Measurements from ENCODE around the gene CCL13. TPM values are rescaled to one million over a fixed set of nuclear protein-coding genes. Genes with fewer than 3 reads are reported as not detected.

The CCL13 gene
- total and polyA plus RNA-seq, 10 of the 15 experiments (the other 5 are each of a cell fraction or from before 2014, with no cell fraction given), result not detected

- no TSS peak for BruUV-seq (replicated peaks)
- SMC1A ChIA-PET (ENCODE audit: uncharacterized antibody, unreplicated experiment), result interaction anchor here (1.2 to 1.3 kb wide), 2 partner anchors 107 to 116 kb away, joined by 3 to 4 read pairs; no protein-coding TSS in a partner anchor
- H3K4me1 ChIP-seq (ENCODE audit: control insufficient read depth, insufficient read depth, low read length), result no peaks in the 10 kb centered on the region
- no peak for DNase-seq (ENCODE audit: low read depth, low spot score)
- RAD21 ChIA-PET (ENCODE audit: unreplicated experiment), result no interaction called here
- no peak overlapping the region for H2AFZ ChIP-seq (ENCODE audit: control insufficient read depth, low read depth, low read length)
- FAIRE-seq, result no peak
- H3K27me3 ChIP-seq (replicated peaks in 1 of 2; ENCODE audit: control insufficient read depth in 2 of 2, insufficient read depth in 2 of 2, low read length in 1 of 2), result peaks cover 0 to 4% of the 10 kb centered on the region in 2 experiments; a peak in 3 of 4 replicates
- 28% methylated on average over 3 of the region's 3 CpGs for WGBS (ENCODE audit: insufficient coverage, insufficient replicate concordance, low lambda C conversion rate, missing lambda C conversion rate)
- H3K9me3 ChIP-seq (replicated peaks; ENCODE audit: control insufficient read depth, insufficient read depth, low read length), result no peaks in the 10 kb centered on the region
- ATAC-seq, result no peak
- H3K9ac ChIP-seq (ENCODE audit: control insufficient read depth, insufficient read depth, low read length), result no peak overlapping the region
- H3K4me2 ChIP-seq (ENCODE audit: control insufficient read depth, insufficient read depth), result no peak overlapping the region
- in situ Hi-C loops (cut with MboI), result no loop called here
- H3K79me2 ChIP-seq (ENCODE audit: control insufficient read depth, insufficient read depth, low read length), result no peaks in the 10 kb centered on the region
- no peaks in the 10 kb centered on the region for H4K20me1 ChIP-seq (ENCODE audit: control insufficient read depth, insufficient read depth)
- H3K36me3 ChIP-seq (ENCODE audit: control insufficient read depth in 2 of 2, insufficient read depth in 2 of 2, low read length in 1 of 2), result no peaks in the 10 kb centered on the region
- no peak overlapping the region for H3K27ac ChIP-seq (ENCODE audit: control insufficient read depth, insufficient read depth)
- CTCF ChIA-PET, result interaction anchor here (1.2 to 1.6 kb wide), 3 partner anchors 13 to 106 kb away, joined by 4 to 6 read pairs (median 5); no protein-coding TSS in a partner anchor
- no peak overlapping the region for H3K4me3 ChIP-seq
- intact Hi-C loops (cut with micrococcal nuclease; ENCODE audit: unreplicated experiment), result no loop called here
- POLR2A ChIA-PET, result no interaction called here
- TF ChIP-seq MEF2A (IDR thresholded peaks at IDR 0.05; ENCODE audit: insufficient read depth, low read depth, low read length) (no peak), RB1 (IDR thresholded peaks at IDR 0.05; ENCODE audit: borderline replicate concordance) (no peak), EZH2 (IDR thresholded peaks at IDR 0.05; ENCODE audit: borderline replicate concordance, control insufficient read depth, low read depth, low read length) (no peak), STAT3 (IDR thresholded peaks at IDR 0.05; ENCODE audit: low read depth, low read length) (no peak), NBN (IDR thresholded peaks at IDR 0.05) (no peak), SPI1 (IDR thresholded peaks at IDR 0.05; ENCODE audit: borderline replicate concordance, insufficient read depth, low read depth, low read length) (no peak), ETV6 (conservative IDR thresholded peaks at IDR 0.05 in 1 of 2, IDR thresholded peaks at IDR 0.05 in 1 of 2; ENCODE audit: borderline replicate concordance in 1 of 2, low read depth in 1 of 2) (no peak), NR2C2 (IDR thresholded peaks at IDR 0.05; ENCODE audit: borderline replicate concordance, control insufficient read depth, insufficient read length, low read depth) (no peak), RFX5 (IDR thresholded peaks at IDR 0.05; ENCODE audit: low read depth, low read length) (no peak), STAT1 (conservative IDR thresholded peaks at IDR 0.05) (no peak), FOXK2 (IDR thresholded peaks at IDR 0.05) (no peak), HDGF (IDR thresholded peaks at IDR 0.05) (no peak), CBX5 (IDR thresholded peaks at IDR 0.05; ENCODE audit: low read depth) (no peak), ZSCAN29 (IDR thresholded peaks at IDR 0.05) (no peak), FOS (IDR thresholded peaks at IDR 0.05; ENCODE audit: borderline replicate concordance, extremely low read depth, insufficient read length) (no peak), E4F1 (IDR thresholded peaks at IDR 0.05; ENCODE audit: borderline replicate concordance, partially characterized antibody) (no peak), PBX3 (IDR thresholded peaks at IDR 0.05; ENCODE audit: insufficient replicate concordance, low read depth, low read length) (no peak)
- TF ChIP-seq, protein P1, sequence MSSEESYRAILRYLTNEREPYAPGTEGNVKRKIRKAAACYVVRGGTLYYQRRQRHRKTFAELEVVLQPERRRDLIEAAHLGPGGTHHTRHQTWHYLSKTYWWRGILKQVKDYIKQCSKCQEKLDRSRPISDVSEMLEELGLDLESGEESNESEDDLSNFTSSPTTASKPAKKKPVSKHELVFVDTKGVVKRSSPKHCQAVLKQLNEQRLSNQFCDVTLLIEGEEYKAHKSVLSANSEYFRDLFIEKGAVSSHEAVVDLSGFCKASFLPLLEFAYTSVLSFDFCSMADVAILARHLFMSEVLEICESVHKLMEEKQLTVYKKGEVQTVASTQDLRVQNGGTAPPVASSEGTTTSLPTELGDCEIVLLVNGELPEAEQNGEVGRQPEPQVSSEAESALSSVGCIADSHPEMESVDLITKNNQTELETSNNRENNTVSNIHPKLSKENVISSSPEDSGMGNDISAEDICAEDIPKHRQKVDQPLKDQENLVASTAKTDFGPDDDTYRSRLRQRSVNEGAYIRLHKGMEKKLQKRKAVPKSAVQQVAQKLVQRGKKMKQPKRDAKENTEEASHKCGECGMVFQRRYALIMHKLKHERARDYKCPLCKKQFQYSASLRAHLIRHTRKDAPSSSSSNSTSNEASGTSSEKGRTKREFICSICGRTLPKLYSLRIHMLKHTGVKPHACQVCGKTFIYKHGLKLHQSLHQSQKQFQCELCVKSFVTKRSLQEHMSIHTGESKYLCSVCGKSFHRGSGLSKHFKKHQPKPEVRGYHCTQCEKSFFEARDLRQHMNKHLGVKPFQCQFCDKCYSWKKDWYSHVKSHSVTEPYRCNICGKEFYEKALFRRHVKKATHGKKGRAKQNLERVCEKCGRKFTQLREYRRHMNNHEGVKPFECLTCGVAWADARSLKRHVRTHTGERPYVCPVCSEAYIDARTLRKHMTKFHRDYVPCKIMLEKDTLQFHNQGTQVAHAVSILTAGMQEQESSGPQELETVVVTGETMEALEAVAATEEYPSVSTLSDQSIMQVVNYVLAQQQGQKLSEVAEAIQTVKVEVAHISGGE (CRISPR knock-in tag; IDR thresholded peaks at IDR 0.05), result no peak
Measured at GRCh38 chr17:34307110-34307509, 49.2 kb upstream of the CCL13 start.

All from GM12878 (cell line).